ENCODE measurements around the gene TEAD2.

TEAD2 gene

GRCh38 chr19:49362048-49362928 is at the start of gene TEAD2:
TSS of gene TEAD2 (minus strand) at chr19:49362416. CDS start at chr19:49360075, 2,341 bp downstream.
- DNase-seq: no peak

DNA sequence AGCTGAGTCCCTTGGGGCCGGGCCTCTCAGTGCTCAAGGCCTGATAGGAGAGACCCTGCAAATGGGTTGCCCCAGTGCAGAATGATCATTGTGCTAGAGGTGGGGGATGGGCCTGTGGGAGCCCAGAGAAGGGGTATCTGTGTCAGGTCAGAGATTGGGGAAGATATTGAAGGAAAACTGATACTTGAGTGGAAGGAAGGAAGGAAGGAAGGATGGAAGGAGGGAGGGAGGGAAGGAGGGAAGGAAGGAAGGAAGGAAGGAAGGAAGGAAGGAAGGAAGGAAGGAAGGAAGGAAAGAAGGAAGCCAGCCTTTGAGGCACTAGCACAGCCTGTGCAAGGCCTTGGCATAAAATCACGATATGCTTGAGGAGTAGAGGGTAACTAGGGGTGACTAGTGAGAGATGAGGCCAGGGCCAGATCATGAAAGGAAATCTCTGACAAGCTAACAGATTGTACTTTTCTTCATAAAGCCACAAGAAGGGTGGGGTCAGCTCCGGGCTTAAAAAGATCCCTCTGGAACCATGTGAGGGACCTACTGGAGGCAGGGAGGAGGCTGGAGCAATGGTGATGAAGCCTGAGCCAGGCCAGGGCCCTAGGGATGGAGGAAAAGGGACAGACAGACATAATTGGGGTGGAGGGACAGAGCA is 49.6 kb upstream of the TEAD2 start:
- DNase-seq: no peak

DNA sequence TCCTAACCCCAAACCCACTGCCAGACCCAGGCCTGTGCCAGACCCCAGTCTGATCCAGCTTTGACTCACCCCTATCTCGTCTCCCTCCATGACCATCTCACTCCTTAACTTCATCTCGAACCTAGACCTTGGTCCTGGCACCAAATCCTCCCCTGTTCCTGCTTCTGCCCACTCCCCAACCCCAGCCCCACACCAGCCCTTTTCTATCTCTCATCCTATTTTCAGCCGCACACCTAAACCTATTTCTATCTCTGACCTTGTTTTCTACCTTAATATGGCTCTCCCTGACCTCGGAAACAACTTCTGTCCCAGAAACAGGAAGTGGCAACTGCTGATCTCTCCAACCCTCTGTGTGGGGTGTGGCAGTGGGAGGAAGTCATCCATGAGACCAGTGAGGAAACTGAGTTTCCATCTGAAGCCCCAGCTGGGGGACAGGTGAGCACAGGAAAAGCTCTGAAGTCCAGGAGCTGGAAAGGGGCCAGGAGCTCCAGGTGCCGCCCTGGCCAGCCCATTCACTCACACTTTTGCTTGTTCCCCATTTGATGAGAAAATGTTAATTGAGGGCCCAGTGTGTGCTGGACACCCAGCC is 47.3 kb upstream of the TEAD2 start:
- no peak for DNase-seq

DNA sequence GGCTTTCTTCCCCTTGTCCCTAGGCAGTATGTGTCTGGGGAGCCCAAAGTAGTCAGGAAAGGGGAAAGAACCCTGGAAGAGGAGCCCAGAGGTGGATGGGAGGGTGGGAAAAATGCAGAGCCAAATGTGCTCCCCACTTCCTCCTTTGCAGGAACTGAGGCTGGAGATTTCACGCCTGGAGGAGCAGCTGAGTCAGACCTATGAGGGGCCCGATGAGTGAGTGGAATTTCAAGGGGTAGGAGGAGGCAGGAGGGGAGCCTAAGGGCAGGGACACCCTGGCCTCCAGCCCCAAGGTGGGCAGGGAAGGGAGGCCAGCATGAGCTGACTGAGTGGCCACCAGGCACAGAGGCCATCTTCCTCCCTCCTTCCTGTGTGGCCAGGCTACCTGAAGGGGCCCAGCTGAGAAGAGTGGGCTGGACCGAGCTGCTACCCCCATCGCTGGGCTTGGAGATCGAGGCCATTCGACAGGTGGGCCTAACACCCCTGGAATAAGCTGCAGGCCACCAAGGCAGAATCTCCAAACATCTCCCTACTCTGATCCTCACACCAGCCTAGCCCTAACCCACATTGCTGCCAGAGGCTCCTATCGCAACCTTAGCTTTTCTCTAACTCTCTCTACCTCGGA is 46.7 kb upstream of the TEAD2 start:
- no peak for DNase-seq

DNA sequence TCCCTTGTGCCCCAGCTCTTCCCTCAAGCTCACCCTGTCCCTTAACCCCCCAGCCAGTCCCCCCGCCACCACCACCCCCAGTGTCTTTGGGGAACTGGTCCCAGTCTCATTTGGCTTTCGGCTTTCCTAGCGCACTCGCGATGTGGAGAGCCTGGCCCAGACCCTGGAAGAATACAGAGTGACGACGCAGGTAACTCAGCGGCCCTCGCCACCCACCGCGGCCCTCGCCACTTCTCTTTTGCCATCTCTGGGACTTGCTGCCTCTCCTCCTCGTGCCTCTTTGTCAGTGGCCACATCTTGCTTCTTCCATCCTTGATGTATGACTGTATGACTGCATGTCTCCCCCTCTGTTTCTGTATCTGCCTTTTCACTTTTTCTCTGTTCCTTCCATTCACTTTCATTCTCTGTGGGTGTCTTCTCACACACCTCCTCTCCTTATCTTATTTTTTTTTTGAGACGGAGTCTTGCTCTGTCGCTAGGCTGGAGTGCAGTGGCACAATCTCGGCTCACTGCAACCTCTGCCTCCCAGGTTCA is 45.3 kb upstream of the TEAD2 start:
- no peak for DNase-seq

GRCh38 chr19:49407079-49407478 is 44.9 kb upstream of the TEAD2 start:
- no peak for DNase-seq

DNA sequence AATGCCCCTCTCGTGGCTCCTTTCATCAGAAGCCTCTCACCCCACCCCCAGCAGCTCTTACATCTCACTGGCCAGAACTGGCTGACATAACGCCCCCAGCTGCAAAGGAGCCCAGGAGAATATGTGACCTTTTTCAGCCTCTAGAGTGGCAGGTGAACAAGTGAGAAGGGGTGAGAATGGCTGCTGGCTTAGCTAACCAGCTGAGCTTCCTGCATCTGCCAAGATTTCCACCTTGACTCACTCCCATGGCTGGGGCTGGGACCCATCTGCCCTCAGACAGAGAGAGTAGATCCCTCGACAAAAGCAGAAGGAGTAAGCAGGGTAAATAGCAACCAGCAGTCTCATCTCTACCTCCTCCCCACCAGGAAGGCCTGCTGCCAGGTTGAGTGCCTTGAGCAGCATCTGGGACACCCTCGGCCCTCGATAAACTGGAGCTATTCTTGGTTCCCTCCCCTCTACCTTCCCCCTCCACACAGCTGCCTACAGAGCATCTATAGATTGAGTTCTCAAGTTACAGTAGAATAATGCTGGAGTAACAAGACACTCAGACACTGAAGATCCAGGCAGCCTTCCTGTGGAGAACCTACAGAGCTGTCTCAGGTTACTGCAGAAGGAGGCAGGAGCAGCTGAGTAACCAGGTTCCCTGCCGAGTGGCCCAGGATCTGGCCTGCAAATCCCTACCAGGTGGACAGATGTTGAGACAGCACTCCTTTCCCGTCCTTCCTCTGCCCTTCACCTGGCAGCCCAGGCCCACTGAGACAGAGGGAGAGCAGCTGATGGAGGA is 41.4 kb upstream of the TEAD2 start:
- peak; percentile 91 for DNase-seq

GRCh38 chr19:49400029-49400428 is 37.8 kb upstream of the TEAD2 start:
- DNase-seq: no peak

GRCh38 chr19:49398931-49399330 is 36.7 kb upstream of the TEAD2 start:
- no peak for DNase-seq

DNA sequence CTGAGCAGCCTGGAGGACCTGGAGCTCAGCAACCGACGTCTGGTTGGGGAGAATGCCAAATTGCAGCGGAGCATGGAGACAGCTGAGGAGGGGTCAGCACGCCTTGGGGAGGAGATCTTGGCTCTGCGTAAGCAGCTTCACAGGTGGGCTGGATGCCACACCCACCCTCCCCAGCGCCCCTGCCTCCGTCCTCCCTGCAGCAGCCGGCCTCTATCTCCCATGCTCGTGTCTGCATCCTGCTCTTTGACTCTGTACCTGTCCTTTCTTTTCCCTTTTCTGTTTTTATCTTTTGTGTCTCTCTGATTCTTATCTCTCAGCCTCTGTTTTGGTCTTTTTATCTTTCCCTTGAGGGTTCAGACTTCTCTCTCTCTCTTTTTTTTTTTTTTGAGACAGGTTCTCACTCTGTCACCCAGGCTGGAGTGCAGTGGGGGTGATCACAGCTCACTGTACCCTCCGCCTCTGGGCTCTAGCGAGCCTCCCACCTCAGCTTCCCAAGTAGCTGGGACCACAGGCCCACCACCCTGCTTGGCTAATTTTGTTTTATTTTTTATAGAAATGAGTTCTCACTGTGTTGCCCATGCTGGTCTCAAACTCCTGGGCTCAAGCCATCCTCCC is 35.9 kb upstream of the TEAD2 start:
- no peak for DNase-seq

DNA sequence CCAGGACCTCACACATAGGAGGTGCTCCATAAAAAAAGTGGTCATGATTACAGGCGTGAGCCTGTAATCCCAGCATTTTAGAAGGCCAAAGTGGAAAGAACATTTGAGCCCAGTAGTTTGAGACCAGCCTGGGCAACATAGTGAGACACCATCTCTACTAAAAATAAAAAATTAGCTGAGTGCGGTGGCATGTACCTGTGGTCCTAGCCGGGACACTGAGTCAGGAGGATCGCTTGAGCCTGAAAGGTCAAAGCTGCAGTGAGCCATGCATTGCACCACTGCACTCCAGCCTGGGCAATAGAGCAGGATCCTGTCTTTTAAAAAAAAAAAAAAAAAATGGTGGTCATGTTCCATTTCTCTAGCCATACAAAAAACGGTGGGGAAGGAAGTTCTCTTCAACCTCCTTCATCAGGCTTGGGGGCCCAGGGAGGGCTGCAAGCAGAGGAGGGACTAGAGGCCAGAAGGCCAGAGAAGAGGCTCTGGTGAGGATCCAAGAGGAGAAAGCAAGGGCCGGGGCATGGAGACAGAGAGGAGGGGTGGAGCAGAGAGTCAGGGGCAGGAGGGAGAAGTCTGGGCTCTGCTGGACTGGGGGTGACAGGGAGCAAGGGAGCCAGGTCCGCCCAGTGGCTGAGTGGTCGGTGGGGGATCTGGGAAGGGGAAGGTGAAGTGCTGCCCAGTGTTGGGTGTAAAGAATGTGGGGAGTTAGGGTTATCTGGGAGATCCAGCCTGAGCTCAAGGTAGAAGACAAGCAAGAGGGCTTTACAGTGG is 34.7 kb upstream of the TEAD2 start:
- no peak for DNase-seq

- DNase-seq: no peak
These were observed 33.6 kb upstream of the TEAD2 start for GRCh38 chr19:49395581-49396407.

- DNase-seq: no peak
These were observed 31.7 kb upstream of the TEAD2 start for GRCh38 chr19:49393881-49394280.

DNA sequence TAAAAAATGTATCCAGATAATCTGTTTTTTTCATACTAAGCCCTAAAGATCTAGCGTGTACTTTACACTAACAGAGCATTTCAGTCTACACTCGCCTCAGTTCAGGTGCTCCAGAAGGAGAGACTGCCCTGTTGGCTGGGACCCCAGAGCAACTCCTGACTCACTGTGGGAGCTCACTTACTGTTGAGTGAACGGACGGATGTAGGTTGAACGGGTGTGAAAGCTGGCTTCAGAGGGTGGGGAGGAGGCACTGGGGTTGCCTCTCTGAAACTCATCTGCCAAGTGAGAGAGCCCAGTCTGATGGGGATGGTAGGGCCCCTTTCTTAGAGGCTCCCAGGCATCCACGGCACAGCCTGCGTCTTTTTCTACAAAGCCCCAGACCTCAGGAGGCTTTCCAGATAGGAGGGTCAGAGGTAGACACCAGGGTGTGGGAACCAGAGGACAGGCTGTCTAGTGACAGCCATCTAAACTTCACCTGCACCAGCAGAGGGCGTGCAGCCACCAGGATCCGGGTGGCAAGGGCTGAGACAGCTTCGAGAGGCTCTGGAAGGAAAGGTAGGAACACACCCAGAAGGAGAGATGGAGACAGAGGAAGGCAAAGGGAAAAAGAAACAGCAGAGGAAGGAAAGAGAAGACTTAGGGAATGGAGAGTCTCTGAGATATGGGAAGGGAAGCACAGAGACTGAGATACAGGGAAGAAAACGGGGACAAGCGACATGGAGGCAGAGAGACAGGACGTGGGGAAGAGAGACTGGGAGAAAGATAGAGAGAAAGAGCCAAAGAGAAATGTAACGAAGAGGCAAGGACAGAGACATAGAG is 29.6 kb upstream of the TEAD2 start:
- DNase-seq: peak; percentile 81

DNA sequence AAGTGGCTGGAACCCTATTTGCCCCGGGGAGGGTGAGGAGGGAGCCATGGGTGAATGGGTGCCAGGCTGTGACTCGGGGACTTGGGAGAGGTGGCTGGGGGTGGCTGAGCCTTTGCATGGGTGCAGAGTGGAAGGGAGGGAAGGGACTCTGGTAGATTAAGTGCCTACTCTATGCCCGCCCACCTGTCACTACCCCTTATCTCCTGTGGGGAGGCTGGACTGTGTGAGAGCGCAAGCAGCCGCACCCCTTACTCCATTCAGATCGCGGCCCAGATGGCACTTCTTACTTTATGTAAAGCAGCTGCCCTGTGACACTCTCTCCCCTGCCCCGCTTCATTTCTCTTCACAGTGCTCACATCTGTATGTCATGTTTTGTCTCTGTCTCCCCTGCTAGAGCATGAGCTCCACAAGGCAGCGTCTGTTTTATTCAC is 28.7 kb upstream of the TEAD2 start:
- no peak for DNase-seq

DNA sequence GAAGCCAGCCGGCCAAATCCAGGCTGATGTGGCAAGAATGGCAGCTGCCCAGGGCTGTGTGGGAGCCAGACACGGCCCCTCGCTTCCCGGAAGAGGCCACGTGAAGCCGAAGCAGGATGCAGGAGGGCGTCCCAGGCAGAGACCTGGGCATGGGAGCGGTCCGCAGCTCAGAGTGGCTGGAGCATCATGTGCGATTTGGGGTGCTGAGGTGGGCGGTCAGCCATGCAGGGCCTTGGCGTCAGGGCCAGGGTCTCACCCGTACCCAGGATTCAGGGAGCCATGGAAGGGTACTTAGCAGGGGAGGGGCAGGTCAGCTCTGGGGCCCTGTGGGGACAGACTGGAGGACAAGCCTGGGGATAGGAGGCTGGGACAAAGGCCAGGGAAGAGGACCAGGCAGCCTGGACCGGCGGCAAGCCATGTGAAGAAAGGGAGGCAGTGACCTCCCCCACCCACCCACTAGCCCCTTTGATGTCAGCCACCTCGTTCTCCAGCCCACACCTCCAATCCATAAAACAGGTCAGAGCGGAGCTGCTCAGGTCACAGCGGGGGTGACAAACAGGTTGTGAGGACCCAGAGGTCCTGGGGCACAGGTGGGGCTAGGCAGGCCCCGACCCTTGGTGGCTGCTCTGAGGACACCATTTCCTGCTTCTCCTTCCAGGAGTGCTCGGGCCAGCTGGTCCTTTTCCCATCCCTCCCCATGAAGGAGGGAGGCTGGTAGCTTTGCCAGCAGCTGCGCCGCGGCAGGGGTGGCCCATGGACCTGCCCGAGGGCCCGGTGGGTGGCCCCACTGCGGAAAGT is 28.1 kb upstream of the TEAD2 start:
- DNase-seq: no peak

- no peak for DNase-seq
These were observed 27.2 kb upstream of the TEAD2 start for GRCh38 chr19:49389406-49389805.

- peak; percentile 31 for DNase-seq
These were observed 25.7 kb upstream of the TEAD2 start, which contains the start of gene KASH5 for GRCh38 chr19:49387936-49388372. TSS of gene KASH5 (plus strand) at chr19:49388249. CDS start at chr19:49390884, 2,635 bp downstream.
